ENCODE measurements around the gene GADL1.

The GADL1 gene

GRCh38 chr3:30804984-30805383, 89.5 kb downstream of the GADL1 start:
- no peak for DNase-seq

- DNase-seq = no peak
Observed at GRCh38 chr3:30795176-30795575, 99.3 kb downstream of the GADL1 start.

DNA sequence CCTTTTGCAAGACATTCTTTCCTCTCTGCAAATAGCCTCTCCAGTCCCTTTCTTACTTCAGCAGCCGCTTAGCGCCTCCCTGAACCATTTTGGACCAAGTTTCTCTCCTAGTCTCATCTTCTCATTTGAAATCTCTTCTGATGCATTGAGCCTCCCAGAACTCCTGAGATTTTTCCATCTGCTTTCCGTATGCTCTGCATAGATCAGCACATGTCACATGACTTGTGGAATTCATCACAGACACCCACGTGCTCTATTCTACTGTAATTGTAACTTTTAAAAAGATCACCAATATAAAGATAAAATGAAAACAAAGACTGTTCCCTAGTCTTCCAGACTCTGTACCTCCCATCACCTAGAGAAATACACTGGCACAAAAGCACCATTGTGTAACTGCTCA, 100.7 kb downstream of the GADL1 start:
- DNase-seq = no peak

DNA sequence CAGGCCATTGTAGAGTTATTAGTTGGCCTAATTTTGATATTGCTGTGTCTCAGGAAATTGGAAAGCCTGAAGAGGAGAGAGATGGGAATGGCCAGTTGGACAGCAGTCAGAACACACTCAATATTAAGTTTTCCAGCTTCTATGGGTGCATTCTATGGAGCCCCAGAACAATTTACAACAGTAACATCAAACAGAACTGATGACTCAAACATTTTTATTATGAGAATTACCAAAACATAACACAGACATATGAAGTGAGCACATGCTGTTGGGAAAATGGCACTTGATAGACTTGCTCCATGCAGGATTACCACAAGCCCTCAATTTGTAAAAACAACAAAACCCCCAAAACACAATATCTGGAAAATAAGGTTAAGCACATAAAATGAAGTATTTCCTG, 104.3 kb downstream of the GADL1 start:
- no peak for DNase-seq

DNA sequence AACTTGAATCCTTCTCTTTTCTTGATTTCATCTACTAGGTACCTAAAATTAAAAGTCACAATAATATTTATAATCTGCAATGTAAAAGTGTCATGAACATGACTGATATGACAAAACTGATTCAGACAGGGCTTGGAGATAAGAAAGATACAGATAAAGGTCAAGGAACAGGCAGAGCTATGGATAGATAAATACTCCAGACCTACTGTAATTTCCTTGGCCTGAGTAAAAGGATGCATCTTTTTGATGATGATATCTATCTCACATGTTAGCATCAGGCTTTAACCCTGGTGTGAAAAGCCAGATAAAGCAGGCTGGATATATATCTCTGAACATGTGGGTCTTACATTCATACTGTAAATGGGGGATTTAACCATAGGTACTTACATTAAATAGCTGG, 108.1 kb downstream of the GADL1 start:
- DNase-seq = no peak

GRCh38 chr3:30779686-30780287, 114.7 kb downstream of the GADL1 start:
- no peak for DNase-seq

GRCh38 chr3:30778933-30779332, 115.5 kb downstream of the GADL1 start:
- no peak for DNase-seq

GRCh38 chr3:30777426-30778113, 116.9 kb downstream of the GADL1 start:
- DNase-seq = no peak

DNA sequence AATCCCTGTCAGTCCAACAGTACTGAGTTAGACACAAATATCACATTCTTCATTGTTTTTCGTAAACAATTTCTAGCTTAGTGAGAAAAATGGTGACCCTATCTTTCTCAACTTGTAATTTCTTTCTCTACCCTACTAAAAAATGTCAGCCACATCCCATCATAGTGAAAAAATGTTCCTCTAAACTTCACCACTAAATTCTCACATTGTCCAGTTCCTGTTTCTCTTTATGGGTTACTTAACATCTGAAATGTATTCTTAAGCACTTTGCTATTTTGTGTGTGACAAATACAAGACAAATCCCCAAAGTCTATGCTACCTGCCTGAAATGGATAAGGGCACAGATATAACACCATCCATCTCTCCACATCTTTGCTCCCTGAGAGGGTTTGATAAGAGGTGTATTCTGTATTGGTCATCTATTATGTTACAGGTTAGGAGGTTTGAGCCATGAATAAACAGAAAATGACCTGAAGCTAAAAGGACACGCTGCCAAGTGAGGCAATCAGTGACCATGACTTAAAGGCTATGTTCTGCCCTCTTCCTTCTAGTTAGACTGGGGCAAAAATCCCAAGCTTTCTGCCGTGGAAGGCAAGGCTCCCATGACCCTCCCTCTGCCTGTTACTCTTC, 118.2 kb downstream of the GADL1 start:
- DNase-seq = no peak

DNA sequence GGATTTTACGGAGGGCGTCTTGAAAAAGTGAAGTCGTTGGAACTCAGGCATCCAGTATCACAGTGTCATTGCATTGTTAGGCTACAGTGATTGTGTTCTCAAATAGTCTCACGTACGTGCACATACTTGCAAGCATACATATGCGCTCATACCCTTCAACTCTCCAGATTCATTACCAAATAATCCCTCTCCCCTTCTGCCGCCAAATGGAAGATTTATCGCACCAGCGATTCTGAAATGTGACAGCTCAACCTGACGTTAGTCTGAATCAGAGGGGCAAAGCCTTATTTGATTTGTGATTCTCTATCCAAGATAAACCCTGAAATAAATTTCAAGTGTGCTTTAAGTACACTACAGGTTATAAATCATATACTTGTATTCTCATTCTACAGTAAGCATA, 119.4 kb downstream of the GADL1 start:
- DNase-seq = no peak

DNA sequence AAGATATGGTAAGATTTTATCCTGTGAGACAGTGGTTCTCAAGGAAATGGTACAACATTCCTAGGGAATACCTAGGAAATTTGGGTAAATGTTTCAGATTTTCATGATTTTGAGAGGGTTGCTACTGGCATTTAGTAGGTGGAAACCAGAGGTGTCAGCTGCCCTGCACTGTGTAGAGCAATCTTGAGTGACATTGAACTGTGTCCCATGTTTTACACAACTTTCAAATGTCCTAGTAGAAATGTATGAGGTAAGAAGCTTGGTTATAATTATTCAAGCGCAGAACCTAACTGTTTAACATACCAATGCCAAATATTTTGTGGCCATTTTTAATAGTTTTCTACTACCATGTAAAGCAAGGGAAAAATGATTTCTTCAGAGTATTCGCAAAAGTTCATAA, 120.4 kb downstream of the GADL1 start:
- no peak for DNase-seq

- no peak for DNase-seq
Observed at GRCh38 chr3:30770387-30770786, 124.1 kb downstream of the GADL1 start.

- DNase-seq = peak; percentile 9
Observed at GRCh38 chr3:30768703-30769550, 125.5 kb downstream of the GADL1 start.

DNA sequence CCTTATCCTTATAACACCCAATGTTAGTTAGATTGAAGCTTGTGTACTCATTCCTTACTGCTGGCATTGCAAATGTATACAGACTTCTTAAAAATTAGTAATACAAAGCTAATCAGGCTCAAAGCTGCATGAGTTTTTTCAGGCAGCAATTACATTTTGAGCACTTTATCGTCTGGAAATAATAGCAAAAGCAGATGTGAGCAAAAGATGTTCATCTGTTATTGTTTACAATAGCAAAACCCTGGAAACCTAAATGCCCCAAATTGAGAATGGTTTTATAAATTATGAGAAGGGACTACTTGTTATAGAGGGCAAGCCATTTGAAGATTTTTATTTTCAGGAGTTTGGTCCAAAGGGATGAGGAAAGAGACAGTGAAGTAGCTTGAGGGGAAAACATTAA, 126.4 kb downstream of the GADL1 start:
- no peak for DNase-seq

DNA sequence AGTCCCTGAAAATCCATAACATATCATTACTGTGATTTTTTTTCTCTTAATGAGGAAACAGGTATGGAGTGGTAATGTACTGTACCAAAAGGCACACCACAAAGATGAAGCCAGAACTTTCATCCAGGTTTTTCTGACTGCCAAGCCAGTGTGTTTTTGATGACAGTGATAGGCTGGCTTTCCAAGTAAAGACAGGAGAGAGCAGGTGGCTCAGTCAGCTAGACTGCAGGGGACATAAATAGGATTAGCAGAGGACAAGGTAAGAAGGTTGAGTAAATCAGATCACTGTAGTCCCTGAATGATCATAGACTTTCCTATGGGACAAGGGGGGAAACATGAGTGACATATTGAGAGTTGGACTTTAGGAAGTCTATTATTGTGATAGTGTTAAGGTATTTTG, 127.9 kb downstream of the GADL1 start:
- DNase-seq = no peak

DNA sequence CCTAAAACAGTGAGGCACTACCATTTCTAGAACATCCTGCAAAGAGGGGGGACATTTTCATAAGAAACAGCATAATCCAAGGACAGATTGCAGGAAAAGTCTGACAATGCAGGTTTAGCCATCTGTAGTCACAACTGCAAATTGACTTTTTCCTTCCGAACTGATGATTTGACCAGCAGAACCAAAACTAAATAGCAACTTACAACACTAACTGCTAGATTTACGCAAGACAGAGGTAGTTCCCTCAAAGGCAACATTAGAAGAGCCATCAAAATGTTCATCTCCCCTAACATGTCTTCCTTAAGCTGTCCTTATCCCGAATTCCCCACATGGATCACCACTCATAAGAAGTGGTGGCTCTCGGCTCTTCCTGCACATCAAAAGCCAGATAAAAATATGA, 129.6 kb downstream of the GADL1 start:
- no peak for DNase-seq

- DNase-seq = no peak
Observed at GRCh38 chr3:30764281-30764680, 130.2 kb downstream of the GADL1 start.

DNA sequence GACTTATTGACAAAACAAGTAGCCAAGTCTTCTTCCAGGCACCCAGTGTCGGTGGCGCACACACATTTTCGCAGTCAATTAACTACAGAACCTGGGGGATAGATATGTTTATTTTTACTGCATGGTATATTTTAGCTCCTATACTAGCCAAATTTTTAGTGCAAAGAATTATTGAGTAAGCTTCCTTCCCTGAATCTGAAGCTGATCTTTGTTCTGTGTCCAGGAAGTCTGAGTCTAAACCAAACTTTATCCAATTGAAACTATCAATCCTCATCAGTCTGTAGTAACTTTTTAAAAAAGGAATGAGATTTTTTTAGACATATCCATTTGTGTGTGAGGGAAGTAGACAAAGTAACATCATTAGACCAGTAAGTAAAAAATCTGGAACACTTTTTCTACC, 133.1 kb downstream of the GADL1 start:
- DNase-seq = no peak

- DNase-seq = no peak
Observed at GRCh38 chr3:30760737-30761136, 133.7 kb downstream of the GADL1 start.

DNA sequence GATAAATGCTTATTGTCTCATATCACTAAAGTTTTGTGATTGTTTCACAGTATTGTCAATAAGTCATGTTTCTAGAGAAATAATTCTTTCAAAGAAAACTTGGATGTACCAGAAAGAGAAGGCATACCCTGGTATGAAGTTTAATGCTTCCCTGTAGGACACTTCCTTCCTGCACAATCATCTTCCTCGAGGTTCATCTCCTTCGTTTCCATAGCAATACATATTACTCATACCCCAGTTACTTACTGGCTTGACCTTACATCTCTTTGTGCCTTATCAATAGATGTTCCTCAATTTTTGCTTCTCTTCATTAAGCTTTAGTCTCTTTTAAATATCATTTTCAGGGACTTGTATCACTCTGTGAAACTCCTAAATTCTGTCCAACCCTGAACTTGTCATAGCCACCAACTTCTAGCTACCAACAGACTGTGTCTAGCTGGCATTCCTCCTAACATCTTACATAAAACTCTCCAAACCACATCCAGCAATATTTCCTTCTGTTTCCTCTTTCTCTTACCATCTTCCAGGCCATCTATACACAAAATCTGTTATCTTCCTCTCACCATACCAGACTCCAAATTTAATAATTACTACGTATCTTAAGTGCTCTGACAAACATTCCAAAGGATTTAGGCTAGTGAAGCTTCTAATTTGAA, 134.3 kb downstream of the GADL1 start:
- DNase-seq = no peak

DNA sequence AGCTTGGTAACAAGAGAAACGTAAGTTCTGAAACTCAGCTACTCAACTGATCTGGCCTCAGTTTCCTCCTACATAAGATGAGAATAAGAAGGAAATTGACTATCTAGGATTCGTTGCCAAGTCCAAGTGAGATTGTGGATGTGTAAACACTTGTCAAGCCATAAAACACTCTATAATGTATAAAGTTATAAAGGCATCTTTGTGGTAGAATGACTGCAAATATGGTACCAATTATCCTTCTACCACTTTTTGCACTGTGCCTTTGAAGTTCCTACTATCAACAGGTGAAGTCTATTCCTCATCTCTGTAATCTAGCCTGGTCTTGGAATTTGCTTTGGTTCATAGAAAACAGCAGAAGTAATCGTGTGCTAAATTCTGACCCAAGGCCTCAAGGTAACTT, 138.2 kb downstream of the GADL1 start:
- no peak for DNase-seq

- DNase-seq = no peak
Observed at GRCh38 chr3:30754426-30754825, 140.0 kb downstream of the GADL1 start.

DNA sequence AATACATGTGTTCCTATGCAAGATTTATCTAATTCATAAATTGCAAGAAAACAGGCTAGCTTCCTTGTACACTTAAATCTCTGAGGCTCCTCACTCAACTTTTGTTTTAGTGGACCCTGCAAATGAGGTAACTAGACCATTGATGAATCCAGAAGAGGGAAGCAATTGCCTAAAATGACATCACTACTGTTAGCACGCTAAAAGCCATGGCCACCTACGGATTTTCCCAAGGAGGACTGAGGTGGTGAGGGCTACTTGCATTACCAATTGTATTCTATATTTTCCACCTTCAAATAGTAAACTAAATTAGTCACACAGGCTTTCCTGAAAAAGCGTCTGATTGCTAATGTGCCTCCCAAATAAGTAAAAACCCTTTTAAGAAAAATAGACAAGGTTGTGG, 140.7 kb downstream of the GADL1 start:
- DNase-seq = no peak

All from NCI-H526 treated with DMSO at 0.1 percent for 48 hours (cell line).